Astrocyte of the spinal cord (primary cell): ENCODE results near the gene ITGB7.
A peak's percentile ranks its signal among the peaks of the same experiment; 100 is the strongest.

Experiments used
- DNase-seq: peaks from one replicate; pipeline ENCODE4 v3.0.0; 2011; ENCODE audit warnings: low read depth, low spot score
- H3K4me3 ChIP-seq: 2 replicates; pipeline ENCODE4 v1.5.1; 2011; ENCODE audit warnings: low read depth, mild to moderate bottlenecking, low read length, moderate library complexity
- in situ Hi-C: cut with HindIII; loops from 2 replicates; pipeline ENCODE4 v1.10.0; 2017; ENCODE audit warnings: low sequenced_read_pairs
- TF ChIP-seq, protein P1 (sequence below): IDR thresholded peaks from 2 replicates; pipeline ENCODE4 v1.5.1; 2012; ENCODE audit warnings: low read depth, mild to moderate bottlenecking, low read length, inconsistent platforms

Gene ITGB7

DNA sequence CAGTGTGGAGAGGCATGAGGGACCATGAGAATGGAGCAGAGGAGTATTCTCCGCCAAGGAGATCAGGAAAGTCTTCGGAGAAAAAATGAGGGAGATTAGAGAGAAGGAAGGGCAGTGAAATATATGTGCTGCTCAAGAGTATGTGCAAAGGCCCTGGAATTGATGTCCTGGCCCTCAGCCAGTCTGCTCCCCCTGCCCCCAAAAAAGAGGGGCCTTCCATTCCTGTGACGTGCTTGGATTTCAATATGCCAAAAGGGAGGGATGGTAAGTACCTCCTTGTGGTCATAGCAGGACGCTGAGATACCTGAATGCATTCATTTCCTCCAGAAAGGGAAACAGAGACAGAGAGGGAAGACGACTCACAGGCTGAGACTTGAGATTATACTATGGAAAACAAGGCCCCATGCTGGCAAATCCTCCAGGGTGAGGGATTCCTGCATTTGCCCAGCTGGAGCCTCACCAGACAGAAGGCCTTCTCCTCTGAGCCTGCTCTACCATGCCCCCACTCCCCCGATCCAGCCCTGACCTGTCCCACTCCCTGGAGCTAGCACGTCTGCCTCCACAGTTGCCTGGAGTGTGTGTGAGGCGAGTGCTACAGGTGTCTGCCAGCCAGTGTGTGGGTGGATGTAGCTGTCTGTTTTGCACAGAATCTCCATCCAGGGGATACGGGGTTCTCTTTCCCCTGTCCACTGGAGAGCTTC lies 28.8 kb upstream of the ITGB7 start:
- no peak for DNase-seq
- H3K4me3 ChIP-seq, result no peak overlapping the region
- in situ Hi-C loops, result no loop called here
- TF ChIP-seq, protein P1, sequence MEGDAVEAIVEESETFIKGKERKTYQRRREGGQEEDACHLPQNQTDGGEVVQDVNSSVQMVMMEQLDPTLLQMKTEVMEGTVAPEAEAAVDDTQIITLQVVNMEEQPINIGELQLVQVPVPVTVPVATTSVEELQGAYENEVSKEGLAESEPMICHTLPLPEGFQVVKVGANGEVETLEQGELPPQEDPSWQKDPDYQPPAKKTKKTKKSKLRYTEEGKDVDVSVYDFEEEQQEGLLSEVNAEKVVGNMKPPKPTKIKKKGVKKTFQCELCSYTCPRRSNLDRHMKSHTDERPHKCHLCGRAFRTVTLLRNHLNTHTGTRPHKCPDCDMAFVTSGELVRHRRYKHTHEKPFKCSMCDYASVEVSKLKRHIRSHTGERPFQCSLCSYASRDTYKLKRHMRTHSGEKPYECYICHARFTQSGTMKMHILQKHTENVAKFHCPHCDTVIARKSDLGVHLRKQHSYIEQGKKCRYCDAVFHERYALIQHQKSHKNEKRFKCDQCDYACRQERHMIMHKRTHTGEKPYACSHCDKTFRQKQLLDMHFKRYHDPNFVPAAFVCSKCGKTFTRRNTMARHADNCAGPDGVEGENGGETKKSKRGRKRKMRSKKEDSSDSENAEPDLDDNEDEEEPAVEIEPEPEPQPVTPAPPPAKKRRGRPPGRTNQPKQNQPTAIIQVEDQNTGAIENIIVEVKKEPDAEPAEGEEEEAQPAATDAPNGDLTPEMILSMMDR, result no peak

DNA sequence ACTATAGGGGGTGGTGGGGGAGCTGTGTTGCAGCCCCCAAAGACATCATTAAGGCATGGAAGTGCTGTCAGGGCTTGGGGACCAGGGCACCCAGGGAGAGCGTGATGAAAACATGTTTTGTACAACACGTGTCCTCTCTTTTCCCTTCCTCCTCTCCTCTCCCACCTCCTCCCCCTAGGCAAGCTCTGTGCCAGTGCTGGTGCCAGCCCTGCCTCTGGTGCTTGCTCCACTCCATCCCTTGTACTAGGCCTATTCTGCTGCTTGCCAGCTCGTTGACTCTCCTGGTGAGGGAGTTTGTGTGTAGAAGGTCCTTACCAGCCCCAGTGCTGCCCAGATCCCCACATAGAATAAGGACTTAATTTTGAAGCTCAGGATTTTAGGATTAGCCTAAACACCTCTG lies 28.1 kb upstream of the ITGB7 start:
- in situ Hi-C loops, result no loop called here
- TF ChIP-seq, protein P1, result no peak
- DNase-seq, result no peak
- no peak overlapping the region for H3K4me3 ChIP-seq

DNA sequence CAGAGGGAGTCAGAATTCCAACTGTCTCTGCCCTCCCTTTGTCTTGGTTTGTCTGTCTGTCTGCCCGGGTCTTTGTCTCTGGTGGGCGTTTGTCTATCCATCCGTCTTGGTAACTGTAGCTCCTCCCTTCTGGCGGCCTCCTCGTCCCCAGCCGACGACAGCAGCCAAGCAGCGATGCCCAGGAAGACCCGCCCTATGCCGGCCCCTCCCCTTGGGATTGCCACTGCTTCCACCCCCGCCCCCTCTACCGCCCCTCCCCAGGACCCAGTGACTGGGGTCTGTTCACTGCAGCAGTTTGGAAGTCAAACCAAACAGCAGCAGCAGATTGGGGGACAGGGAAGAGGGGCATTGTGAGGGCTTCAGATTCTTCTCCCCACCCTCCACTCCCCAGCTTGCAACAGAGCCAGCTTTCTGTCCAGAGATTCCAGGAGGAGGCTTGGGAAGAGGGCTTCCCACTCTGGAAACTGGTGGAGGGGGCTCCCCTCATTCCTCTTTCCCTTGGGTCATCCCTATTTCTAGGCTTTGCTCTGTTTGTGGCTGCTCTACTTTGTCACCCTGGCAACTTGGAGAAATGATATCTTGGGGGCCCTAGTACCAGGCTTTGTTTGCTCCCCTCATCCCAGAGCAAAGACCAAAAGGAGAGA lies 27.3 kb upstream of the ITGB7 start:
- in situ Hi-C loops, result no loop called here
- H3K4me3 ChIP-seq, result no peak overlapping the region
- TF ChIP-seq, protein P1, result no peak
- no peak for DNase-seq

DNA sequence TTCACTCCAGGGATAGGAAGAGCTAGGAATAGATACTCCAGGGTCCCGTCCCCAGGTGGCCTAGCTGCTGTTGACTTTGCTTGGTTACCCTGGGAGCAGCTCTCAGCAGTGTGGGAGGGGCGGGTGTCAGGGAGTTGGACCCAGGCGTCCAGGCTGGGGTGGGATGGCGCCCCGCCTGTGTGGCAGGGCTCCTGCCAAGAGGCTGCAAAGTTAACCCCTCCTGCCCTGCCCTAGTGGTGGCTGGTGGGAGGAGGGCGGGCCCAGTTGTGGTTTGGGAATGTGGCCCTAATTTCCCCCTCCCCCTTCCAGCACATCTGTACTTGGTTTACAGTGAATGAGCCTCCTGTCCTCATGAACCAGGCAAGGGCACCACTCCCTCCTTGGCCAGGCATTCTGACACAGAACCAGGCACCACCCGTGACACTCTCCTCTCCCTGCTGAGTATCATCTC lies 26.6 kb upstream of the ITGB7 start:
- DNase-seq, result no peak
- no peak overlapping the region for H3K4me3 ChIP-seq
- in situ Hi-C loops, result no loop called here
- TF ChIP-seq, protein P1, result no peak

DNA sequence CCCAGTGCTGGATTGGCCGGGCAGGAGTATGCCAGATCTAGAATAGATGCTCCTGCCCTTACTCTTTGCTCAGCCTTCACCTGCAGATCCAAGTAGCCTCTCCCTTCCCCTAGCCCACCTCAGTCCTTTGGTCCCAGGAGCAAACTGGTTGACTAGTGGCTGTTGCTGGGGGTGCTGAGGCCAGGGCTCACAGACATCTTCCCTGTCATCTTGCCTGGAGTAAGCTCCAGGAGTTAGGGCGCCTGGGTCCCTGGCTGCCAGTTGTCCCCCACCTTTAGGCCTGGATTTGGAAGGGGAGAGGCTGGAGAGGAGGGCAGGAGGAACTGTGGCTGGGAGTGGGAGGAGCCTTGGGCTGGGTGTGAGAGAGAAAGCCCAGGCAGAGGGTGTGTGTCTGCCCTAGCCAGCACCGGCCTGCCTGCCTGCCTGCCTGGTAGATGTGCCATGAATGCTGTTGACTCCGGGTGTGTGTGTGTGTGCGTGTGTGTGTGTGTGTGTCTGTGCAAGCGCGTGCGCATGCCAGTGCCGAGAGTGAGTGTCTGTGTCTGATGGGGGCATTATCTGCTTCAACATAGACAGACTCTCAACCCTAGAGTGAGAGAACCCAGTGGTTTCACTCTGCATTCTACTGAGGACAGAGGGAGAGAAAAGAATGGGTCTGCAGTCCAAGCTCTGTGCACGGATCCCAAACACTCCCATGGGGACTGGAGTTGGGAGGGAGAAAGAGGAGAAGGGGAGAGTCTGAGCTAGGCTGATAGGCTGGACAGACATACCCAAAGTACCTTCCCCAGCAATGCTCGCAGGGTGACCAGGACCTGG lies 25.8 kb upstream of the ITGB7 start:
- H3K4me3 ChIP-seq, result peak overlapping the region; percentile 56
- in situ Hi-C loops, result no loop called here
- TF ChIP-seq, protein P1, result no peak
- DNase-seq, result no peak

DNA sequence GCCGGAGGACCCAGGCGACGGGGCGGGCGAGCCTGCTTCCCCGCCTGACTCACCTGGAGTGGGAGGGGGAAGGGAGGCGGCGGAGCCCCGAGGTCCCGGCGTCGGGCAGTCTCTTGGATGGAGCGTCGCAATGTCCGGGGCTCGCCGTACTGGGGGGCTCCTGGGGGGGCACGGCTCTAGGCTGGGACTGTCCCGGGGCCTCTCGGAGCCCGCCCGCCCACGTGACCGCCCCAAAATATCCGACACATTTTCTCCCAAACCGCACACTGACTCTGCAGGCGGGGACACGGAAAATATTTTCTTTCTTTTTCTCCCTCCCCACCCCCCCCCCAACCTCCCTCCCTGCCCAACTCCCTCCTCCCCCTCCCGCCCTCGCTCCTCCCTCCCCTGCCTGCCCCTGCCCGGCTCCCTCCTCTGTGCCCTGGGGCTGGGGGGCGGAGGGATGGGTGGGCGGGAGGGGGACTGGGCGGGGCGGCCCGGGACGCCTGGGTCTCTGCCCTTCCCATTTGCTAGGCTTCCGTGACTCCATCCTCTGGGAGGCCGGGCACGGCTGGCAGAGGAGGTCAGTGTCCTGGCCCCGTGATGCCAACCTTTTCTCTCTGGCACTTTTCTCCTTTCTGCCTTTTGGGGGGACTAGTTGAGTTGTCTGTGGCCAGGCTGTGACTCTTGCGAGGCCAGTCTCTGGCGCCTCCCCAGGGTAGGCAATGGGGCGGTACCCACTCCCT lies 25.0 kb upstream of the ITGB7 start, which contains the start of gene RARG:
RARG (minus strand) TSS at position 289 of the 725 bp plus-strand sequence. CDS start 4,664 bp downstream, outside the sequence.
- H3K4me3 ChIP-seq, result peak within 1 kb of the TSS; percentile 56
- no peak for DNase-seq
- in situ Hi-C loops, result no loop called here
- TF ChIP-seq, protein P1, result no peak
